CD4-positive, alpha-beta T cell treated with Interleukin-4 for 4 hours (primary cell): ENCODE measurements around the gene PHF21A.

Experiments used
- DNase-seq: peaks from one replicate; pipeline ENCODE4 v3.0.0-alpha.2; 2020

Gene PHF21A

GRCh38 chr11:45973601-45974000 is 147.7 kb downstream of the PHF21A start:
- no peak for DNase-seq

- DNase-seq: no peak
These were observed 152.4 kb downstream of the PHF21A start for GRCh38 chr11:45968901-45969300.

- DNase-seq: no peak
These were observed 153.7 kb downstream of the PHF21A start for GRCh38 chr11:45967506-45967905.

- DNase-seq: peak; percentile 76
These were observed 156.3 kb downstream of the PHF21A start for GRCh38 chr11:45964911-45965389.

- DNase-seq: no peak
These were observed 159.5 kb downstream of the PHF21A start for GRCh38 chr11:45961751-45962240.

- DNase-seq: no peak
These were observed 160.7 kb downstream of the PHF21A start for GRCh38 chr11:45960387-45961095.

- no peak for DNase-seq
These were observed 161.4 kb downstream of the PHF21A start for GRCh38 chr11:45959851-45960250.

- no peak for DNase-seq
These were observed 171.3 kb downstream of the PHF21A start for GRCh38 chr11:45949992-45950407.

GRCh38 chr11:45948356-45948755 is 172.9 kb downstream of the PHF21A start:
- DNase-seq: no peak

GRCh38 chr11:45947885-45948284 is 173.4 kb downstream of the PHF21A start:
- no peak for DNase-seq

- DNase-seq: no peak
These were observed 175.8 kb downstream of the PHF21A start for GRCh38 chr11:45945397-45945999.

GRCh38 chr11:45942381-45942780 is 178.9 kb downstream of the PHF21A start:
- no peak for DNase-seq

- DNase-seq: no peak
These were observed 180.0 kb downstream of the PHF21A start for GRCh38 chr11:45941285-45941684.

- no peak for DNase-seq
These were observed 181.4 kb downstream of the PHF21A start for GRCh38 chr11:45939836-45940235.

GRCh38 chr11:45937916-45938315 is 183.3 kb downstream of the PHF21A start:
- no peak for DNase-seq

- DNase-seq: no peak
These were observed 184.7 kb downstream of the PHF21A start for GRCh38 chr11:45936511-45937054.

- DNase-seq: no peak
These were observed 185.7 kb downstream of the PHF21A start for GRCh38 chr11:45935349-45936064.

- DNase-seq: no peak
These were observed 186.5 kb downstream of the PHF21A start for GRCh38 chr11:45934580-45935318.

- DNase-seq: no peak
These were observed 187.2 kb downstream of the PHF21A start for GRCh38 chr11:45933846-45934579.

- no peak for DNase-seq
These were observed 188.0 kb downstream of the PHF21A start for GRCh38 chr11:45933131-45933831.

GRCh38 chr11:45932217-45932616 is 189.0 kb downstream of the PHF21A start:
- no peak for DNase-seq
